ENCODE measurements around the gene RANGAP1.

GRCh38 chr22:41256254-41257253 is 29.4 kb downstream of the RANGAP1 start:
- TF ChIP-seq FOS (IDR thresholded peaks at IDR 0.05; ENCODE audit: low read depth, low read length), result peak; percentile 73
- TF ChIP-seq CEBPB (IDR thresholded peaks at IDR 0.05; ENCODE audit: low read depth, low read length), result peak; percentile 33; the same call in 1 of the 2 replicates
- no peak for TF ChIP-seq MXI1 (IDR thresholded peaks at IDR 0.05; ENCODE audit: borderline replicate concordance, low read depth, low read length)
